Stomach (tissue), 4 donors: ENCODE results near the gene FREM1.

Experiments
- EP300 ChIP-seq: sonication (generic); formaldehyde crosslinking; IDR thresholded peaks from one replicate; pipeline ENCODE4 v1.6.1; 2017; ENCODE audit warnings: antibody characterized with exemption
- POLR2A ChIP-seq, 4 donors: fragments of 450-650 bp; IDR thresholded peaks; one replicate each; pipeline ENCODE4 v1.6.1; 2016; ENCODE audit warnings: antibody characterized with exemption in 4 of 4, control low read depth in 2 of 4, mild to moderate bottlenecking in 1 of 4, moderate library complexity in 1 of 4
- POLR2AphosphoS5 ChIP-seq, 3 donors: sonication (generic); formaldehyde crosslinking; IDR thresholded peaks; one replicate each; pipeline ENCODE4 v1.6.1; 2016; ENCODE audit warnings: antibody characterized with exemption in 3 of 3
- TF ChIP-seq, protein P1 (sequence below), 7 experiments: fragments of 450-650 bp in 4 of 7; fragments of 200-600 bp in 3 of 7; sonication (generic) in 3 of 7; IDR thresholded peaks; one replicate each; pipeline ENCODE4 v1.5.1; 2016 to 2019; ENCODE audit warnings: antibody characterized with exemption in 7 of 7, control low read depth in 2 of 7, mild to moderate bottlenecking in 1 of 7

DNA sequence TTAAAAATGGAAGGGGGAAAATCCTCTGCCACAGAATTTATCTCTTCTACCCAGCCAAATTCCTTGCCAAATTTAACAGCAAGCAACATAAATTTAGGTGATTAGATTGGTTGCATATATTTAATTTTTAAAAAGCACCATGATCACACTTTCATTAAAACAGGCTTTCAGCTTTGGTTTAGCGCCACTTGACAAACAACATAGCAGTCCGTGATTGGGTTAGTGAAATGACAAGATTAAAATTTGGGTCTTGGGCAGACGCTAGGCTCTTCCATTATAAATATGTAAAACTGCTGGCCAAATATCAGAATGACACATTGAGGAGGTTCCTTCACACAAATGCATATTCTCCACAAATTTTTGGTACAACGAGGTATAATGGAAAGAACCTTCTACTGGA lies 129.5 kb downstream of the FREM1 start:
- TF ChIP-seq, protein P1, sequence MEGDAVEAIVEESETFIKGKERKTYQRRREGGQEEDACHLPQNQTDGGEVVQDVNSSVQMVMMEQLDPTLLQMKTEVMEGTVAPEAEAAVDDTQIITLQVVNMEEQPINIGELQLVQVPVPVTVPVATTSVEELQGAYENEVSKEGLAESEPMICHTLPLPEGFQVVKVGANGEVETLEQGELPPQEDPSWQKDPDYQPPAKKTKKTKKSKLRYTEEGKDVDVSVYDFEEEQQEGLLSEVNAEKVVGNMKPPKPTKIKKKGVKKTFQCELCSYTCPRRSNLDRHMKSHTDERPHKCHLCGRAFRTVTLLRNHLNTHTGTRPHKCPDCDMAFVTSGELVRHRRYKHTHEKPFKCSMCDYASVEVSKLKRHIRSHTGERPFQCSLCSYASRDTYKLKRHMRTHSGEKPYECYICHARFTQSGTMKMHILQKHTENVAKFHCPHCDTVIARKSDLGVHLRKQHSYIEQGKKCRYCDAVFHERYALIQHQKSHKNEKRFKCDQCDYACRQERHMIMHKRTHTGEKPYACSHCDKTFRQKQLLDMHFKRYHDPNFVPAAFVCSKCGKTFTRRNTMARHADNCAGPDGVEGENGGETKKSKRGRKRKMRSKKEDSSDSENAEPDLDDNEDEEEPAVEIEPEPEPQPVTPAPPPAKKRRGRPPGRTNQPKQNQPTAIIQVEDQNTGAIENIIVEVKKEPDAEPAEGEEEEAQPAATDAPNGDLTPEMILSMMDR (IDR thresholded peaks at IDR 0.05) = no peak
- no peak for TF ChIP-seq POLR2AphosphoS5 (IDR thresholded peaks at IDR 0.05)
- TF ChIP-seq POLR2A (IDR thresholded peaks at IDR 0.05) = no peak
- TF ChIP-seq EP300 = no peak
